ENCODE data around the gene RALGAPB.

The RALGAPB gene

DNA sequence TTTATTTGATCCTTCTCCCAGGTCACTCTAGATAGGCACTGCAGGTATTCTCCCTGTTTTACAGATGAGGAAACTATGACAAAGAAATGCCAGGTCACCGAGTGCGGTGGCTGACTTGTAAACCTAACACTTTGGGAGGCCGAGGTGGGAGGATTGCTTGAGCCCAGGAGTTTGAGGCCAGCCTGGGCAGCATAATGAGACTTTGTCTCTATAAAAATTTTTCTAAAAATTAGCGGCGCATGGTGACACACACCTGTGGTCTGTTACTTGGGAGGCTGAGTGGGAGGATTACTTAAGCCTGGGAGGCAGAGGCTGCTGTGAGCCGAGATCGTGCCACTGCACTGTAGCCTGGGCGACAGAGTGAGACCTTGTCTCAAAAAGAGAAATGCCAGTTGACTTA lies 5.1 kb downstream of the RALGAPB start:
- no peak overlapping the region for H3K27ac ChIP-seq (ENCODE audit: insufficient read depth in 1 of 2, low read depth in 1 of 2, low read length in 2 of 2, poor library complexity in 1 of 2, severe bottlenecking in 2 of 2)
- no peak overlapping the region for H3K4me3 ChIP-seq (ENCODE audit: control insufficient read depth in 1 of 7, extremely low read depth in 1 of 7, insufficient read depth in 4 of 7, low read depth in 2 of 7, low read length in 6 of 7)
- WGBS (ENCODE audit: insufficient coverage), result 99% methylated on average over 8 of the region's 8 CpGs
- H3K27me3 ChIP-seq (replicated peaks in 2 of 5; ENCODE audit: control insufficient read depth in 4 of 5, insufficient read depth in 5 of 5, low read length in 4 of 5), result no peaks in the 10 kb centered on the region
- H3K9me3 ChIP-seq (ENCODE audit: control extremely low read depth in 1 of 5, control insufficient read depth in 4 of 5, insufficient read depth in 2 of 5, low read depth in 1 of 5, low read length in 4 of 5), result no peaks in the 10 kb centered on the region
- CTCF ChIA-PET, result interaction anchor here (1.3 kb wide), 1 partner anchor 30 kb away, joined by 3 read pairs; no protein-coding TSS in a partner anchor
- peaks cover 0 to 2% (median under 1%) of the 10 kb centered on the region in 4 experiments for H3K36me3 ChIP-seq (ENCODE audit: control insufficient read depth in 4 of 4, insufficient read depth in 4 of 4, low read length in 3 of 4)
- POLR2A ChIA-PET, result interaction anchor here (0.6 kb wide), 1 partner anchor 160 kb away, joined by 3 read pairs; no protein-coding TSS in a partner anchor
- no peak for DNase-seq
- H3K4me1 ChIP-seq (ENCODE audit: control extremely low read depth in 1 of 4, control insufficient read depth in 4 of 4, insufficient read depth in 4 of 4, low read length in 3 of 4), result peaks cover 7 to 13% (median 9%) of the 10 kb centered on the region in 4 experiments

DNA sequence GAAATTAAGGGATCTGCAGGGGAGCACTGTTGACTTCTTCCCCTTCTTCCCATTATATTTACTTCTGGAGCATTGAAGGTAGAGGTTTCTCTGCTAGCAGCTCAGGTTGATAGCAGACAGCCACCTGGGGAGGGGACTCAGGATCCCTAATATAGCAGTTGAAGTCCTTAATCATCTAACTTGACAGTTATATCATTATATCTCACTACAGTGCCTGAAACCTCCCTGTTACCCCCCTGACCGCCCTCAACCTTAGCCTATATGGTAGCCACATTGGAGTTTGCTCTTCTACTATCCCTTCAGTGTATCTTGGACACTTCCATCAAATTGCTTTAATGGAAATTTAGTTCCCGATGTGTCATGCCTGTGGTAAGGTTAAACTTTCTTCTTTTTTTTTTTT lies 7.0 kb downstream of the RALGAPB start:
- ChIA-PET POLR2A (no interaction called here), CTCF (interaction anchor here (0.7 kb wide), 1 partner anchor 12 kb away, joined by 3 read pairs; no protein-coding TSS in a partner anchor)
- WGBS (ENCODE audit: insufficient coverage), result 100% methylated on average over 2 of the region's 2 CpGs

GRCh38 chr20:38485041-38485440 lies 12.4 kb downstream of the RALGAPB start:
- H3K27me3 ChIP-seq (replicated peaks in 2 of 5; ENCODE audit: control insufficient read depth in 4 of 5, insufficient read depth in 5 of 5, low read length in 4 of 5), result no peaks in the 10 kb centered on the region
- POLR2A ChIA-PET, result no interaction called here
- no peak overlapping the region for H3K4me3 ChIP-seq (ENCODE audit: control insufficient read depth in 1 of 7, extremely low read depth in 1 of 7, insufficient read depth in 4 of 7, low read depth in 2 of 7, low read length in 6 of 7)
- no peaks in the 10 kb centered on the region for H3K9me3 ChIP-seq (ENCODE audit: control extremely low read depth in 1 of 5, control insufficient read depth in 4 of 5, insufficient read depth in 2 of 5, low read depth in 1 of 5, low read length in 4 of 5)
- DNase-seq, result peak in 2 of 3 donors; percentile 4 to 12
- H3K36me3 ChIP-seq (ENCODE audit: control insufficient read depth in 4 of 4, insufficient read depth in 4 of 4, low read length in 3 of 4), result peaks cover 6 to 19% (median 18%) of the 10 kb centered on the region in 4 experiments
- CTCF ChIA-PET, result interaction anchor here (0.7 to 1.7 kb wide), 2 partner anchors 12 kb away, joined by 3 to 4 read pairs; partner anchors contain the start of gene RALGAPB
- no peak overlapping the region for H3K27ac ChIP-seq (ENCODE audit: insufficient read depth in 1 of 2, low read depth in 1 of 2, low read length in 2 of 2, poor library complexity in 1 of 2, severe bottlenecking in 2 of 2)
- peaks cover 0 to 2% (median 0%) of the 10 kb centered on the region in 4 experiments for H3K4me1 ChIP-seq (ENCODE audit: control extremely low read depth in 1 of 4, control insufficient read depth in 4 of 4, insufficient read depth in 4 of 4, low read length in 3 of 4)

More for the DNA sequence above, 7.0 kb downstream of the RALGAPB start:
- Histone ChIP-seq H3K27me3 (replicated peaks in 2 of 5; ENCODE audit: control insufficient read depth in 4 of 5, insufficient read depth in 5 of 5, low read length in 4 of 5) (no peaks in the 10 kb centered on the region), H3K36me3 (ENCODE audit: control insufficient read depth in 4 of 4, insufficient read depth in 4 of 4, low read length in 3 of 4) (peaks cover 0 to 3% (median 2%) of the 10 kb centered on the region in 4 experiments), H3K4me3 (ENCODE audit: control insufficient read depth in 1 of 7, extremely low read depth in 1 of 7, insufficient read depth in 4 of 7, low read depth in 2 of 7, low read length in 6 of 7) (no peak overlapping the region), H3K27ac (ENCODE audit: insufficient read depth in 1 of 2, low read depth in 1 of 2, low read length in 2 of 2, poor library complexity in 1 of 2, severe bottlenecking in 2 of 2) (no peak overlapping the region), H3K4me1 (ENCODE audit: control extremely low read depth in 1 of 4, control insufficient read depth in 4 of 4, insufficient read depth in 4 of 4, low read length in 3 of 4) (no peaks in the 10 kb centered on the region), H3K9me3 (ENCODE audit: control extremely low read depth in 1 of 5, control insufficient read depth in 4 of 5, insufficient read depth in 2 of 5, low read depth in 1 of 5, low read length in 4 of 5) (no peaks in the 10 kb centered on the region)
- DNase-seq, result no peak

DNA sequence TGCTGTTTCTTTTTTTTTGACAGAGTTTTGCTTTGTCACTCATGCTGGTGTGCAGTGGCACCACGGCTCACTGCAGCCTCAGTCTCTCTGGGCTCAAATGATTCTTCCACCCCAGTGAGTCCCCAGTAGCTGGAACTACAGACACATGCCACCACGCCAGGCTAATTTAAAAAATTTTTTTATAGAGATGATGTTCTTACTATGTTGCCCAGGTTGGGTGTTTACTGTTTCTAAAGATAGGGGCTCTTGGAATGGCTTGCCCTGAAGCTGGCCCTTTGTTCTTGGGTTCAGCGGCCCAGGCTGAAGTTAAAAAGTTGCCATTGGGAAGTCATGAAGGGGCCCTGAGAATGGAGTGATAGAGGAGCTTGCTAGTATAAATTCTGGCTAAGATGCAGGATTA lies 16.5 kb downstream of the RALGAPB start:
- Histone ChIP-seq H3K9me3 (ENCODE audit: control extremely low read depth in 1 of 5, control insufficient read depth in 4 of 5, insufficient read depth in 2 of 5, low read depth in 1 of 5, low read length in 4 of 5) (no peaks in the 10 kb centered on the region), H3K4me3 (ENCODE audit: control insufficient read depth in 1 of 7, extremely low read depth in 1 of 7, insufficient read depth in 4 of 7, low read depth in 2 of 7, low read length in 6 of 7) (no peak overlapping the region), H3K27ac (ENCODE audit: insufficient read depth in 1 of 2, low read depth in 1 of 2, low read length in 2 of 2, poor library complexity in 1 of 2, severe bottlenecking in 2 of 2) (no peak overlapping the region), H3K27me3 (replicated peaks in 2 of 5; ENCODE audit: control insufficient read depth in 4 of 5, insufficient read depth in 5 of 5, low read length in 4 of 5) (no peaks in the 10 kb centered on the region), H3K4me1 (ENCODE audit: control extremely low read depth in 1 of 4, control insufficient read depth in 4 of 4, insufficient read depth in 4 of 4, low read length in 3 of 4) (peaks cover 0 to 2% (median 0%) of the 10 kb centered on the region in 4 experiments), H3K36me3 (ENCODE audit: control insufficient read depth in 4 of 4, insufficient read depth in 4 of 4, low read length in 3 of 4) (peaks cover 14 to 44% (median 34%) of the 10 kb centered on the region in 4 experiments)
- CTCF ChIA-PET, result no interaction called here
- 100% methylated on average over 2 of the region's 3 CpGs for WGBS (ENCODE audit: insufficient coverage)
- DNase-seq, result no peak
- POLR2A ChIA-PET, result no interaction called here

GRCh38 chr20:38497246-38497935 lies 24.7 kb downstream of the RALGAPB start:
- CTCF ChIA-PET, result interaction anchor here (0.9 kb wide), 1 partner anchor 12 kb away, joined by 3 read pairs; no protein-coding TSS in a partner anchor
- WGBS (ENCODE audit: insufficient coverage), result 98% methylated on average over 5 of the region's 8 CpGs
- Histone ChIP-seq H3K27me3 (replicated peaks in 2 of 5; ENCODE audit: control insufficient read depth in 4 of 5, insufficient read depth in 5 of 5, low read length in 4 of 5) (no peaks in the 10 kb centered on the region), H3K4me1 (ENCODE audit: control extremely low read depth in 1 of 4, control insufficient read depth in 4 of 4, insufficient read depth in 4 of 4, low read length in 3 of 4) (no peaks in the 10 kb centered on the region), H3K4me3 (ENCODE audit: control insufficient read depth in 1 of 7, extremely low read depth in 1 of 7, insufficient read depth in 4 of 7, low read depth in 2 of 7, low read length in 6 of 7) (no peak overlapping the region), H3K27ac (ENCODE audit: insufficient read depth in 1 of 2, low read depth in 1 of 2, low read length in 2 of 2, poor library complexity in 1 of 2, severe bottlenecking in 2 of 2) (no peak overlapping the region), H3K36me3 (ENCODE audit: control insufficient read depth in 4 of 4, insufficient read depth in 4 of 4, low read length in 3 of 4) (peaks cover 21 to 66% (median 40%) of the 10 kb centered on the region in 4 experiments), H3K9me3 (ENCODE audit: control extremely low read depth in 1 of 5, control insufficient read depth in 4 of 5, insufficient read depth in 2 of 5, low read depth in 1 of 5, low read length in 4 of 5) (no peaks in the 10 kb centered on the region)
- POLR2A ChIA-PET, result no interaction called here
- DNase-seq, result no peak

DNA sequence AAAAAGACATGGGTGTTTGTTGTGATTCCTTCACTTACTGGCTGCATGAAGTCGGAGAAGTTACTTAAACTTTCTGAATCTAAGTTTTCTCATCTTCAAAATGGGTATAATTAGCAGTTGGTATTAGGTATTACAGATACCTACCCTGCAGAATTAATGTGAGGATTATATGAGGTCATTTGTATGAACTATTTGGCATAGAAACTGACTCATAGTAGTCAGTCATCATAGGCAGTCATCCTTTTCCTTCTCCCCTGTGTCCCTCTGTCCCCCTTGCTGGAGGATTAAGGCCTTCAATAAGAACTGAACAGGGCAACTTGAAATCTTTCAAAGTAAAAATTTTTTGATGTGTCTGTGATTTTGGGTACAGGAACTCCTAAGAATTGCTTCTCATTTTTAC lies 26.3 kb downstream of the RALGAPB start:
- no peaks in the 10 kb centered on the region for H3K4me1 ChIP-seq (ENCODE audit: control extremely low read depth in 1 of 4, control insufficient read depth in 4 of 4, insufficient read depth in 4 of 4, low read length in 3 of 4)
- H3K9me3 ChIP-seq (ENCODE audit: control extremely low read depth in 1 of 5, control insufficient read depth in 4 of 5, insufficient read depth in 2 of 5, low read depth in 1 of 5, low read length in 4 of 5), result no peaks in the 10 kb centered on the region
- no peak for DNase-seq
- no peak overlapping the region for H3K27ac ChIP-seq (ENCODE audit: insufficient read depth in 1 of 2, low read depth in 1 of 2, low read length in 2 of 2, poor library complexity in 1 of 2, severe bottlenecking in 2 of 2)
- H3K27me3 ChIP-seq (replicated peaks in 2 of 5; ENCODE audit: control insufficient read depth in 4 of 5, insufficient read depth in 5 of 5, low read length in 4 of 5), result no peaks in the 10 kb centered on the region
- no CpG with 5 or more reads among the region's 1 CpG for WGBS (ENCODE audit: insufficient coverage)
- H3K36me3 ChIP-seq (ENCODE audit: control insufficient read depth in 4 of 4, insufficient read depth in 4 of 4, low read length in 3 of 4), result peaks cover 20 to 66% (median 39%) of the 10 kb centered on the region in 4 experiments
- ChIA-PET POLR2A (no interaction called here), CTCF (no interaction called here)
- H3K4me3 ChIP-seq (ENCODE audit: control insufficient read depth in 1 of 7, extremely low read depth in 1 of 7, insufficient read depth in 4 of 7, low read depth in 2 of 7, low read length in 6 of 7), result no peak overlapping the region

DNA sequence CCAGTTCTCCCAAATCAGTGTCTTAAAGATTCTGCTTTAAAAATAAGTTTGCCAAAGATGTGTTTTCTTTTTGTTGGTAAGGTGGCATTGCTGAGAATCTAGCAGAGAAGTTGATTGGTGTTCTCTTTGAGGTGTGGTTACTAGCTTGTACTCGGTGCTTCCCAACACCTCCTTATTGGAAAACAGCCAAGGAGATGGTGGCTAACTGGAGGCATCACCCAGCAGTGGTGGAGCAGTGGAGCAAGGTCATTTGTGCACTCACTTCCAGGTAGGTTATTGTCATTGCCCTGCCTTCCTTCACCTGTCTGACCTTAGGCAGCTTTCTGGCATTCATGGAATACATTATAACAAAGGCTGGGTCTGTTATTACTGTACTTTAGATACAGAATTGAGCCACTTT lies 26.7 kb downstream of the RALGAPB start:
- no CpG with 5 or more reads among the region's 1 CpG for WGBS (ENCODE audit: insufficient coverage)

More for the DNA sequence above, 26.7 kb downstream of the RALGAPB start:
- DNase-seq, result no peak
- Histone ChIP-seq H3K4me1 (ENCODE audit: control extremely low read depth in 1 of 4, control insufficient read depth in 4 of 4, insufficient read depth in 4 of 4, low read length in 3 of 4) (no peaks in the 10 kb centered on the region), H3K36me3 (ENCODE audit: control insufficient read depth in 4 of 4, insufficient read depth in 4 of 4, low read length in 3 of 4) (peaks cover 18 to 65% (median 39%) of the 10 kb centered on the region in 4 experiments), H3K9me3 (ENCODE audit: control extremely low read depth in 1 of 5, control insufficient read depth in 4 of 5, insufficient read depth in 2 of 5, low read depth in 1 of 5, low read length in 4 of 5) (no peaks in the 10 kb centered on the region), H3K4me3 (ENCODE audit: control insufficient read depth in 1 of 7, extremely low read depth in 1 of 7, insufficient read depth in 4 of 7, low read depth in 2 of 7, low read length in 6 of 7) (no peak overlapping the region), H3K27ac (ENCODE audit: insufficient read depth in 1 of 2, low read depth in 1 of 2, low read length in 2 of 2, poor library complexity in 1 of 2, severe bottlenecking in 2 of 2) (no peak overlapping the region), H3K27me3 (replicated peaks in 2 of 5; ENCODE audit: control insufficient read depth in 4 of 5, insufficient read depth in 5 of 5, low read length in 4 of 5) (no peaks in the 10 kb centered on the region)
- ChIA-PET POLR2A (no interaction called here), CTCF (no interaction called here)

All from common myeloid progenitor, CD34-positive (primary cell).